ENCODE measurements around the gene FADS1.

The FADS1 gene

GRCh38 chr11:61762798-61763197, 54.0 kb downstream of the FADS1 start:
- no peak for DNase-seq (ENCODE audit: low read depth in 2 of 2, low spot score in 1 of 2)

GRCh38 chr11:61762223-61762615, 54.6 kb downstream of the FADS1 start:
- DNase-seq (ENCODE audit: low read depth in 2 of 2, low spot score in 1 of 2), result no peak

- no peak for DNase-seq (ENCODE audit: low read depth in 2 of 2, low spot score in 1 of 2)
These were observed 55.2 kb downstream of the FADS1 start for GRCh38 chr11:61761440-61762222.

DNA sequence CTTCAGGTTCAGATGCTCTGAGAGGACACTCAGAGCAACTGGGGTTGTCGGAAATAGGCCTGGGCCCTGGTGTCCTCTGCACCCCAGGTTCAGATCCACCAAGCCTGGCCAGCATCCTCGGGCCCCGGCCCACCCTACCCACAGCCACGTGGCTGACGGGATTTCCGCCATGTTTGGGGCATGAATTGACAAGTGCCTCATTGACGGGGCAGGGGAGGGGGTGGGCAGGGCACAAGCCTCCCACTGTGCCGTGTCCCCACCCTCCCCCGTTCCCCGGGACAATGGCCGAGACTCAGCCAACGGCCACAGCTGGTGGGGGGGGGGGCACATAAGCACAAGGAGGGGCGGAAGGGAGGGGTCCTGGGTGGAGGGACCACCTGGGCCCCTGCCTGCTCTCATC, 55.9 kb downstream of the FADS1 start:
- no peak for DNase-seq (ENCODE audit: low read depth in 2 of 2, low spot score in 1 of 2)

GRCh38 chr11:61757213-61757862, 59.5 kb downstream of the FADS1 start:
- DNase-seq (ENCODE audit: low read depth in 2 of 2, low spot score in 1 of 2), result no peak

DNA sequence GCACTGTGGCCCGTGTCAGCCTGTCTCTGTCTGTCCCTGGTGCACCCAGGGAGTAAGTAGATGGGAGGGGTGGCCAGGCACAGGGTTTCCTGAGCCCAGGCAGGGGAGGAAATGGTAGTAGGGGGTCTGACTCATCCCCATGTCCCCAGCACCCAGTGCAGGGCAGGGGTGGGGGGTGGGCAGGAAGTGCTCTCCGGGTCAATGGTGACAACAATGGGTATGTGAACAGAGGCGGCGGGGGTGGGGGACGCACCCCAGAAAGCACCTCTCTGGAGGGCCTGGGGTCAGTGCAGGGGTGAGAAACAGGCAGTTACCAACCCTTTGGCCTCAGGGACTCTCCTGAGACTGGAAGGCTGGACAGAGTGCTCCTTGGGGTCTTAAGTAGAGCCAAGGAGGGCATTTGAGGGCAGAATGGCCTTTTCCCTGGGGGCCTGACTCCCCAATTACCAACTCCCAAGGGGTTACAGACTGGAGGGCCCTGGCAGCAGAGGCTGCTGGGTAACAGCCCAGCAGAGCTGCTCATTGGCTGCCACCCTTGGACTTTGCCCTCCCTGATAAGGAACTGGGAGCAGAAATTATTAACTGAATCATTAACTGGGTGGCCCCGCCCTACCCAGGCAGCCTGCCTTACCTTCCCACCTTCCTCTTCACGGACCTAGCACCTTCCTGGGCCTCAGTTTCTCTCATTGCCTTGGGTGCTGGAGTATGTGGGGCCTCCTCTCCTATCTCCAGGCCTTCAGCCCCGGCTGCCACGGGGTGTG, 60.2 kb downstream of the FADS1 start:
- peak in 1 of 2 donors; percentile 25 for DNase-seq (ENCODE audit: low read depth in 2 of 2, low spot score in 1 of 2)

DNA sequence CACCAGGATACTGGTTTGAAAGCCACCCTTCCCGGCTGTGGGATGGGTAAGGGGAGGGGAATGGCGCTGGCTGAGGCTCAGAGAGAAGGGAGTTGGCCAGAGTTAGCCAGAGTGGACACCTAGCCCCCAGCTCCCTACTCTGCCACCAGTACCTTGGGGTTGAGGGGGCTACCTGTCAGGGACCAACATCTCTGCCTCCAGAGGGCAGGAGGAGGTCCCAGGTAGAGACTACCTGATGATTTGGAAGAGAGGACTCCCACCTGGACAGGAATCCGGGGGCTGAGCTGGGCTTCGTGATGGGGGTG, 60.7 kb downstream of the FADS1 start:
- DNase-seq (ENCODE audit: low read depth in 2 of 2, low spot score in 1 of 2), result no peak

- no peak for DNase-seq (ENCODE audit: low read depth in 2 of 2, low spot score in 1 of 2)
These were observed 62.0 kb downstream of the FADS1 start for GRCh38 chr11:61754534-61755482.

GRCh38 chr11:61753672-61754071, 63.1 kb downstream of the FADS1 start:
- no peak for DNase-seq (ENCODE audit: low read depth in 2 of 2, low spot score in 1 of 2)

- DNase-seq (ENCODE audit: low read depth in 2 of 2, low spot score in 1 of 2), result no peak
These were observed 63.8 kb downstream of the FADS1 start for GRCh38 chr11:61752925-61753521.

- peak in 1 of 2 donors; percentile 25 for DNase-seq (ENCODE audit: low read depth in 2 of 2, low spot score in 1 of 2)
These were observed 64.5 kb downstream of the FADS1 start, which contains the start of gene MYRF for GRCh38 chr11:61752117-61752924. TSS of gene MYRF (plus strand) at chr11:61752636. CDS start at chr11:61752745, 109 bp downstream.

DNA sequence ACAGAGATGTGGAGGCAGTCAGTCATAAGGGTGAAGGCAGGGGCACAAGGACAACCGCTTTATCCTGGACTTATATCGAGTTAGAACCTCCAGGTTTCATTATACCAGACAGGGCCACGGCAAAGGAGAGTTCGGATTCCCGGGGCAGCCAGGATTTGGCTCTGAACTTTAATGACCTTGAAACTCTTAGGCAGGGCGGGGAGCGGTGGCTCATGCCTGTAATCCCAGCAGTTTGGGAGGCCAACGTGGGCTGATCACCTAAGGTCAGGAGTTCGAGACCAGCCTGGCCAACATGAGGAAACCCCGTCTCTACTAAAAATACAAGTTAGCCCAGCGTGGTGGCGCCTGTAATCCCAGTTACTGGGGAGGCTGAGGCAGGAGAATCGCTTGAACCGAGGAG, 65.4 kb downstream of the FADS1 start:
- no peak for DNase-seq (ENCODE audit: low read depth in 2 of 2, low spot score in 1 of 2)

DNA sequence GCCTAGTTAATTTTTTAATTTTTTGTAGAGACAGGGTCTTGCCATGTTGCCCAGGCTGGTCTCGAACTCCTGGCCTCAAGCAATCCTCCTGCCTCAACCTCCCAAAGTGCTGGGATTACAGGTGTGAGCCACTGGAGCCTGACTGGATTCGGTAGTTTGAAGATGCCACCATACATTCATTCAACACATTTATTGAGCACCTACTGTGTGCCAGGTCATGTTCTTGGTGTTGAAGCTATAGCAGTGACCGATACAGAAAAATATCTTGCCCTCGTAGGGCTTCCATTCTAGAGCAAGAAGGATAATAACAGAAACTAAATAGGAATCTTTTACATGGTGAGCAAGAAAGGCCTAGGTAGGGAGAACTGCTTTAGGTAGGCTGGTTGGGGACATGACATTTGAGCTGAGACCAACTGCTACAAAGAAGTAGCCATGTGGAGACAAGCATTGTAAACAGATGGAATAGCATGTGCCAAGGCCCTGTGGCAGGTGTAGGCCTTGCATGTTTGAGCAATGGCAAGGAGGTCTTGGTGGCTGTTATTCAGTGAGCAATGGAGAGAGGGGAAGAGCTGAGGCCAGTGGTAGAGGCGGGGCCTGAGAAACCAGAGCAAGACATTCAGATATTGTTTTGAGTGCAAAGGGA, 66.1 kb downstream of the FADS1 start:
- no peak for DNase-seq (ENCODE audit: low read depth in 2 of 2, low spot score in 1 of 2)
